GM08714 (cell line): Measurements from ENCODE around the gene CD79A.
"Not testable (repeated sequence)": the region's sequence is repeated elsewhere in the genome, so short reads cannot be mapped to it uniquely, and the experiment has no call there.

Source experiments
- H3K4me3 ChIP-seq: fragments of 200-500 bp; sonication (Bioruptor generic); 2 replicates; pipeline ENCODE4 v1.5.1; 2014; ENCODE audit warnings: mild to moderate bottlenecking, low read length, inconsistent platforms
- ZNF274 ChIP-seq: IDR thresholded peaks from 2 replicates; pipeline ENCODE4 v1.6.1; 2012; ENCODE audit warnings: mild to moderate bottlenecking, low read depth, low read length

Gene CD79A

GRCh38 chr19:41910992-41911888, 34.2 kb downstream of the CD79A start:
- no peak for TF ChIP-seq ZNF274
- H3K4me3 ChIP-seq: no peak overlapping the region

- H3K4me3 ChIP-seq: no peak overlapping the region
- TF ChIP-seq ZNF274: no peak
Observed at GRCh38 chr19:41911889-41912731, 35.0 kb downstream of the CD79A start.

GRCh38 chr19:41912899-41913537, 35.9 kb downstream of the CD79A start:
- TF ChIP-seq ZNF274: no peak
- no peak overlapping the region for H3K4me3 ChIP-seq

- TF ChIP-seq ZNF274: no peak
- H3K4me3 ChIP-seq: no peak overlapping the region
Observed at GRCh38 chr19:41913538-41914423, 36.7 kb downstream of the CD79A start.

- H3K4me3 ChIP-seq: not testable (repeated sequence)
Observed at GRCh38 chr19:41914424-41914834, 37.4 kb downstream of the CD79A start.

GRCh38 chr19:41915021-41915775, 38.1 kb downstream of the CD79A start:
- no peak for TF ChIP-seq ZNF274
- no peak overlapping the region for H3K4me3 ChIP-seq

GRCh38 chr19:41915776-41916414, 38.8 kb downstream of the CD79A start:
- no peak overlapping the region for H3K4me3 ChIP-seq

GRCh38 chr19:41917676-41918075, 40.6 kb downstream of the CD79A start:
- no peak overlapping the region for H3K4me3 ChIP-seq
- no peak for TF ChIP-seq ZNF274

More at GRCh38 chr19:41915776-41916414, 38.8 kb downstream of the CD79A start:
- TF ChIP-seq ZNF274: no peak

GRCh38 chr19:41918095-41918494, 41.0 kb downstream of the CD79A start:
- TF ChIP-seq ZNF274: no peak
- no peak overlapping the region for H3K4me3 ChIP-seq

- no peak for TF ChIP-seq ZNF274
- no peak overlapping the region for H3K4me3 ChIP-seq
Observed at GRCh38 chr19:41918653-41919244, 41.7 kb downstream of the CD79A start.

GRCh38 chr19:41919948-41920712, 43.1 kb downstream of the CD79A start:
- H3K4me3 ChIP-seq: no peak overlapping the region
- no peak for TF ChIP-seq ZNF274
